ENCODE measurements around the gene RASGRP3.

RASGRP3 gene

GRCh38 chr2:33522576-33522975 lies 46.1 kb downstream of the RASGRP3 start:
- Histone ChIP-seq H3F3A (ENCODE audit: insufficient read depth, low read length) (no peaks in the 10 kb centered on the region), H3K36me3 (replicated peaks; ENCODE audit: insufficient read depth, low read length) (peaks cover 3% of the 10 kb centered on the region; the same call in 1 of the 2 replicates), H3K79me2 (ENCODE audit: low read length) (no peaks in the 10 kb centered on the region), H3K9ac (ENCODE audit: low read length) (no peak overlapping the region), H3K4me2 (ENCODE audit: low read depth, low read length) (no peak overlapping the region), H3K9me3 (replicated peaks; ENCODE audit: insufficient read depth, low read length) (no peaks in the 10 kb centered on the region), H3K4me1 (ENCODE audit: low read length) (peaks cover 7% of the 10 kb centered on the region), H3K27ac (ENCODE audit: low read length) (no peak overlapping the region), H3K27me3 (replicated peaks; ENCODE audit: insufficient read depth, low read length) (no peaks in the 10 kb centered on the region), H3K4me3 (ENCODE audit: low read length) (no peak overlapping the region), H4K20me1 (ENCODE audit: insufficient read depth, low read length) (no peaks in the 10 kb centered on the region), H2AFZ (ENCODE audit: low read length) (no peak overlapping the region), H3K9me2 (replicated peaks; ENCODE audit: insufficient read depth, low read length) (no peaks in the 10 kb centered on the region)
- TF ChIP-seq CTCF (IDR thresholded peaks at IDR 0.05; ENCODE audit: low read length) (no peak), EZH2phosphoT487 (IDR thresholded peaks at IDR 0.05; ENCODE audit: low read length) (no peak), EZH2 (optimal IDR thresholded peaks at IDR 0.05; ENCODE audit: low read depth, low read length) (no peak)
- no peak for DNase-seq

- no peak for TF ChIP-seq EZH2 (optimal IDR thresholded peaks at IDR 0.05; ENCODE audit: low read depth, low read length)
- TF ChIP-seq CTCF (IDR thresholded peaks at IDR 0.05; ENCODE audit: low read length): no peak
- no peak for TF ChIP-seq EZH2phosphoT487 (IDR thresholded peaks at IDR 0.05; ENCODE audit: low read length)
- H3K9ac ChIP-seq (ENCODE audit: low read length): no peak overlapping the region
- no peaks in the 10 kb centered on the region for H3K36me3 ChIP-seq (replicated peaks; ENCODE audit: insufficient read depth, low read length)
- no peaks in the 10 kb centered on the region for H4K20me1 ChIP-seq (ENCODE audit: insufficient read depth, low read length)
- H3K27me3 ChIP-seq (replicated peaks; ENCODE audit: insufficient read depth, low read length): no peaks in the 10 kb centered on the region
- H3F3A ChIP-seq (ENCODE audit: insufficient read depth, low read length): peaks cover 13% of the 10 kb centered on the region
- peaks cover 36% of the 10 kb centered on the region for H3K4me1 ChIP-seq (ENCODE audit: low read length)
- H3K9me3 ChIP-seq (replicated peaks; ENCODE audit: insufficient read depth, low read length): no peaks in the 10 kb centered on the region
- H3K27ac ChIP-seq (ENCODE audit: low read length): no peak overlapping the region
- no peak overlapping the region for H3K4me2 ChIP-seq (ENCODE audit: low read depth, low read length)
- H3K9me2 ChIP-seq (replicated peaks; ENCODE audit: insufficient read depth, low read length): no peaks in the 10 kb centered on the region
- no peak overlapping the region for H2AFZ ChIP-seq (ENCODE audit: low read length)
- no peak for DNase-seq
- no peak overlapping the region for H3K4me3 ChIP-seq (ENCODE audit: low read length)
- 0 out of 2 replicates have a peak, but pooled peaks cover 3% of the 10 kb centered on the region for H3K79me2 ChIP-seq (ENCODE audit: low read length)
Observed at GRCh38 chr2:33525666-33526065, 49.2 kb downstream of the RASGRP3 start.

- Histone ChIP-seq H3K4me3 (ENCODE audit: low read length) (no peak overlapping the region), H3K27ac (ENCODE audit: low read length) (no peak overlapping the region), H3K4me1 (ENCODE audit: low read length) (peaks cover 41% of the 10 kb centered on the region), H3K36me3 (replicated peaks; ENCODE audit: insufficient read depth, low read length) (no peaks in the 10 kb centered on the region), H4K20me1 (ENCODE audit: insufficient read depth, low read length) (no peaks in the 10 kb centered on the region), H3K27me3 (replicated peaks; ENCODE audit: insufficient read depth, low read length) (no peaks in the 10 kb centered on the region), H3K9me2 (replicated peaks; ENCODE audit: insufficient read depth, low read length) (no peaks in the 10 kb centered on the region), H3K4me2 (ENCODE audit: low read depth, low read length) (no peak overlapping the region), H2AFZ (ENCODE audit: low read length) (no peak overlapping the region), H3F3A (ENCODE audit: insufficient read depth, low read length) (peaks cover 17% of the 10 kb centered on the region), H3K9me3 (replicated peaks; ENCODE audit: insufficient read depth, low read length) (no peaks in the 10 kb centered on the region), H3K79me2 (ENCODE audit: low read length) (0 out of 2 replicates have a peak, but pooled peaks cover 3% of the 10 kb centered on the region), H3K9ac (ENCODE audit: low read length) (no peak overlapping the region)
- no peak for DNase-seq
- TF ChIP-seq CTCF (IDR thresholded peaks at IDR 0.05; ENCODE audit: low read length) (no peak), EZH2phosphoT487 (IDR thresholded peaks at IDR 0.05; ENCODE audit: low read length) (no peak), EZH2 (optimal IDR thresholded peaks at IDR 0.05; ENCODE audit: low read depth, low read length) (no peak)
Observed at GRCh38 chr2:33526132-33526531, 49.7 kb downstream of the RASGRP3 start.
